SU-DHL-6 (cell line): Measurements from ENCODE around the gene FBXW7.

Source experiments
- CTCF ChIP-seq: fragments of 200-600 bp; sonication (generic); IDR thresholded peaks from one replicate; pipeline ENCODE4 v1.5.1; 2017; ENCODE audit warnings: antibody characterized with exemption, mild to moderate bottlenecking, low read length, moderate library complexity; ENCODE audit not compliant: insufficient read depth, poor library complexity, severe bottlenecking
- EZH2phosphoT487 ChIP-seq: fragments of 200-600 bp; sonication (generic), shearing (Covaris generic); conservative IDR thresholded peaks from 2 replicates; pipeline ENCODE4 v1.6.1; 2018; ENCODE audit warnings: mild to moderate bottlenecking, antibody characterized with exemption, low read length, moderate library complexity, mixed read lengths

GRCh38 chr4:152571296-152571695 is 35.4 kb upstream of the FBXW7 start:
- TF ChIP-seq CTCF = no peak
- TF ChIP-seq EZH2phosphoT487 = no peak
